Stomach (tissue), 9 donors: Measurements from ENCODE around the gene PAMR1. TPM values are rescaled to one million over a fixed set of nuclear protein-coding genes. Genes with fewer than 3 reads are reported as not detected.

ENCODE experiments used
- DNase-seq, 2 donors: peaks; one replicate each; pipeline versions ENCODE4 v3.0.0 to v3.0.0-alpha.2; 2013 to 2019
- H3K27ac ChIP-seq, 5 donors: fragments of 200-600 bp in 4 of 5; sonication (generic) in 4 of 5; one replicate each; pipeline ENCODE4 v1.5.1; 2013 to 2019; ENCODE audit warnings: mild to moderate bottlenecking in 1 of 5, moderate library complexity in 1 of 5
- H3K27me3 ChIP-seq, 3 donors: fragments of 200-600 bp; sonication (generic); one replicate each; pipeline ENCODE4 v1.5.1; 2017 to 2019; ENCODE audit warnings: mixed run types in 1 of 3
- H3K36me3 ChIP-seq, 4 donors: fragments of 200-600 bp; sonication (generic); 1 replicate in 3 of 4; 2 replicates in 1 of 4; pipeline ENCODE4 v1.5.1; 2016 to 2019
- H3K4me1 ChIP-seq, 4 donors: fragments of 200-600 bp; sonication (generic); one replicate each; pipeline ENCODE4 v1.5.1; 2016 to 2019
- H3K4me3 ChIP-seq, 4 donors: fragments of 200-600 bp; sonication (generic) in 3 of 4; one replicate each; pipeline ENCODE4 v1.5.1; 2016 to 2019; ENCODE audit warnings: mild to moderate bottlenecking in 1 of 4
- H3K9me3 ChIP-seq, 4 donors: fragments of 200-600 bp; sonication (generic); one replicate each; pipeline ENCODE4 v1.5.1; 2016 to 2019
- EP300 ChIP-seq: sonication (generic); formaldehyde crosslinking; IDR thresholded peaks from one replicate; pipeline ENCODE4 v1.6.1; 2017; ENCODE audit warnings: antibody characterized with exemption
- POLR2A ChIP-seq, 4 donors: fragments of 450-650 bp; IDR thresholded peaks; one replicate each; pipeline ENCODE4 v1.6.1; 2016; ENCODE audit warnings: antibody characterized with exemption in 4 of 4, control low read depth in 2 of 4, mild to moderate bottlenecking in 1 of 4, moderate library complexity in 1 of 4
- POLR2AphosphoS5 ChIP-seq, 3 donors: sonication (generic); formaldehyde crosslinking; IDR thresholded peaks; one replicate each; pipeline ENCODE4 v1.6.1; 2016; ENCODE audit warnings: antibody characterized with exemption in 3 of 3
- WGBS, 5 donors: extraction: QIAGEN DNeasy Blood & Tissue Kit in 3 of 5; methylation state at CpG; one replicate each; pipeline versions ENCODE4 v1.1.5 to v1.1.7; 2013 to 2018; 5-methylcytosine and 5-hydroxymethylcytosine counted together
- intact Hi-C: fragments of 100-400 bp; cut with DNase I; formaldehyde crosslinking; loops from one replicate; pipeline ENCODE4 v1.15.1; 2023; ENCODE audit warnings: low total_unique reads
- polyA plus RNA-seq, 3 donors: library from polyadenylated mRNA; stranded (reverse); fragments of 200-250 nt; gene quantifications; one replicate each; pipeline ENCODE4 v1.2.3, GENCODE V29; 2013
- total RNA-seq, 5 donors: library from RNA; depleted of rRNA; stranded (reverse); fragments of >200 nt; gene quantifications; one replicate each; pipeline versions ENCODE4 v1.1.0 to v1.2.3, GENCODE V29; 2014 to 2016
- TF ChIP-seq, protein P1 (sequence below), 7 experiments: fragments of 450-650 bp in 4 of 7; fragments of 200-600 bp in 3 of 7; sonication (generic) in 3 of 7; IDR thresholded peaks; one replicate each; pipeline ENCODE4 v1.5.1; 2016 to 2019; ENCODE audit warnings: antibody characterized with exemption in 7 of 7, control low read depth in 2 of 7, mild to moderate bottlenecking in 1 of 7
- donor health status: healthy with polysubstance abuse.
- donor health status: Bipolar disorder and iron deficiency.
- donor health status: healthy.

PAMR1 gene
- total and polyA plus RNA-seq, 8 donors, result under 0.01 to 26.8 (median 0.58) TPM; not detected in 1

DNA sequence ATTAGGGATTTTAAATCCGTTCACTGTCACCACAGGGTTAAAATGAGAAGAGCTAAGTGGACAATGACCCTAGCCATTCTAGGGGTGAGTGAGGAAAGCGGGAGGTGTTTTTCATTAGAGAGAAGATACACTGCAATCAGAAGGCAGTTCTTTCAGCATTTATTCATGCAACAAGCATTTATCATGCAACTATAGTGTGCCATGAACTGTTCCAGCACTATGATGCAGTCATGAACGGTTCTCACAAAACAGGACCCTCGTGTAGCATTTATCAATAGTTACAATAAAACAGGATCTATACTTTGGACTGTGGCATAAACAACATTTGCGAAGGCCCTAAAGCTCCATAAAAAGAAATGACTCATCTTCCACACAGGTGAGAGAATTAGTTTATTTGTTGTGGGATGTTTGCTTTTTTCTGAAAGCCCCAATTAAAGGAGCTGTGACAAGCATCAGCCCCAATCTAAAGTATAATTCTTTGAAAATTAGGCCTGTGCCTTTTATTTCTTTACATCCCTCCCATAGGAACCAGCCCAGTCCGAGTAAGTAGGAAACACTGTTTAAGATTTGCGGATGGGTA lies 51.5 kb downstream of the PAMR1 start:
- WGBS, 5 donors, result 79 to 87% (median 84%) methylated on average over 7 of the region's 7 CpGs
- DNase-seq, result no peak
- intact Hi-C loops, result no loop called here
- Histone ChIP-seq H3K27ac (no peak overlapping the region), H3K4me3 (no peak overlapping the region), H3K9me3 (no peaks in the 10 kb centered on the region), H3K27me3 (peaks cover 0 to 17% (median 0%) of the 10 kb centered on the region in 3 donors), H3K4me1 (peaks cover 0 to 6% (median 2%) of the 10 kb centered on the region in 4 donors), H3K36me3 (no peaks in the 10 kb centered on the region)
- TF ChIP-seq EP300 (no peak), POLR2AphosphoS5 (IDR thresholded peaks at IDR 0.05) (no peak), POLR2A (IDR thresholded peaks at IDR 0.05) (no peak)
- TF ChIP-seq, protein P1, sequence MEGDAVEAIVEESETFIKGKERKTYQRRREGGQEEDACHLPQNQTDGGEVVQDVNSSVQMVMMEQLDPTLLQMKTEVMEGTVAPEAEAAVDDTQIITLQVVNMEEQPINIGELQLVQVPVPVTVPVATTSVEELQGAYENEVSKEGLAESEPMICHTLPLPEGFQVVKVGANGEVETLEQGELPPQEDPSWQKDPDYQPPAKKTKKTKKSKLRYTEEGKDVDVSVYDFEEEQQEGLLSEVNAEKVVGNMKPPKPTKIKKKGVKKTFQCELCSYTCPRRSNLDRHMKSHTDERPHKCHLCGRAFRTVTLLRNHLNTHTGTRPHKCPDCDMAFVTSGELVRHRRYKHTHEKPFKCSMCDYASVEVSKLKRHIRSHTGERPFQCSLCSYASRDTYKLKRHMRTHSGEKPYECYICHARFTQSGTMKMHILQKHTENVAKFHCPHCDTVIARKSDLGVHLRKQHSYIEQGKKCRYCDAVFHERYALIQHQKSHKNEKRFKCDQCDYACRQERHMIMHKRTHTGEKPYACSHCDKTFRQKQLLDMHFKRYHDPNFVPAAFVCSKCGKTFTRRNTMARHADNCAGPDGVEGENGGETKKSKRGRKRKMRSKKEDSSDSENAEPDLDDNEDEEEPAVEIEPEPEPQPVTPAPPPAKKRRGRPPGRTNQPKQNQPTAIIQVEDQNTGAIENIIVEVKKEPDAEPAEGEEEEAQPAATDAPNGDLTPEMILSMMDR (IDR thresholded peaks at IDR 0.05), result no peak

DNA sequence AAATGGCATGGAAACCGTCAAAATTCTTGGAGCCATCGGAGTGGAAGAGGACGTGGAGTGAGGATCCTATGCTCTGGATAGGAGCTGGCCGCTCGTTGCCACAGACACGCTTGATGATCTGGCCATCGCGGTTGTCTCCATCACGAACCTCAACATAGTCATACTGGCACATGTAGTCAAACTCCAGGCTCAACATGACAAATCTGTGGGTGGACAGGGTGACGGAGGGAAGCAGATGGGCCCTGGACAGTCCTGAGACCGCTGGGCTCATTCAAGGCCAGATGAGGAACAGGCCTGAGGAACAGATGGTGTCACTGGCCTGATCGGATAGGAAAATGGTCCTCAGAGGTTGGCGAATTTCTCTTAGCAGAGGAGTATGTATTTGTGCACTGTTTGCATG lies 54.8 kb downstream of the PAMR1 start:
- no peak for DNase-seq
- Histone ChIP-seq H3K9me3 (no peaks in the 10 kb centered on the region), H3K4me3 (no peak overlapping the region), H3K27me3 (peaks cover 0 to 6% (median 0%) of the 10 kb centered on the region in 3 donors), H3K4me1 (no peaks in the 10 kb centered on the region), H3K36me3 (no peaks in the 10 kb centered on the region), H3K27ac (no peak overlapping the region)
- intact Hi-C loops, result no loop called here
- WGBS, 5 donors, result 92 to 95% (median 93%) methylated on average over 13 of the region's 13 CpGs
- TF ChIP-seq POLR2A (IDR thresholded peaks at IDR 0.05) (no peak), POLR2AphosphoS5 (IDR thresholded peaks at IDR 0.05) (no peak), EP300 (no peak)
- TF ChIP-seq, protein P1 (IDR thresholded peaks at IDR 0.05), result no peak

DNA sequence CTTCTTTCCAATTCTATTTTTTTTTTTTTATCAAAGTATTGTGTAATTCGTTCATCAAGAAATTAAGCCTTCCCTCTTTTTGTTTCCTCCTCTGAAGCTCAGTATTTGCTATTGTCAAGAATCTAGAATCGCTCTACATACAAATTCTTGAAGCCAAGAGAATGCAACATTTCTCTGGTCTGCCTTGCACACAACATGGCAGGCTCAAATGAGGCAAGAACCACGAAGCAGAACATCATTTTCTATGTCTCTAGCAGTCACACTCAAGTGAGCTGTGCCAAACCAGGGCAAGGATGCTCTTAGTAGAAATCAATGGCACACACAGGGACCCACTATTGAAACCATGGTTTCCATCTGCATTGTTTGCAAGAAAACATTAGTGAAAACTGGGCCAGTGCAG lies 59.4 kb downstream of the PAMR1 start:
- DNase-seq, result no peak
- intact Hi-C loops, result no loop called here
- WGBS, 5 donors, result 78 to 83% (median 81%) methylated on average over 3 of the region's 3 CpGs
- H3K4me1 ChIP-seq, result no peaks in the 10 kb centered on the region
- H3K36me3 ChIP-seq, result no peaks in the 10 kb centered on the region
- no peak overlapping the region for H3K4me3 ChIP-seq
- no peak for TF ChIP-seq POLR2A (IDR thresholded peaks at IDR 0.05)
- TF ChIP-seq, protein P1 (IDR thresholded peaks at IDR 0.05), result no peak
- no peak for TF ChIP-seq EP300
- no peak for TF ChIP-seq POLR2AphosphoS5 (IDR thresholded peaks at IDR 0.05)
- H3K9me3 ChIP-seq, result no peaks in the 10 kb centered on the region
- peaks cover 0 to 6% (median 0%) of the 10 kb centered on the region in 3 donors for H3K27me3 ChIP-seq
- H3K27ac ChIP-seq, result no peak overlapping the region

DNA sequence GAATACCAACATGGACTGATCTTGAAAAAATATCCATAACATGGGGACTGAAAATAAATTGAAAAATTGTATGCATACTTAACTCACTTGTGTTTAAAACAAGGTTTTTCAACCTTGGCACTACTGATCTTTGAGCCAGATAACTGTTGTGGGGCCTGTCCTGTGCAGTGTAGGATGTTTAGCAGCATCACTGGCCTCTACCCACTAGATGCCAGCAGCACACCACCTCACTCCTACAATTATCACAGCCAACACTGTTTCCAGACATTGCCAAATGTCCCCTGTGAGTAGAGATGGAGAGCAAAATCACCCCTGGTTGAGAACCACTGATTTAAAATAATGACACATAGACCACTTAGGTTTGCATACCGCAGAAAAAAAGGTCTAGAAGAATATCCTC lies 61.1 kb downstream of the PAMR1 start:
- intact Hi-C loops, result no loop called here
- Histone ChIP-seq H3K27me3 (no peaks in the 10 kb centered on the region), H3K36me3 (no peaks in the 10 kb centered on the region), H3K4me1 (no peaks in the 10 kb centered on the region), H3K27ac (no peak overlapping the region), H3K4me3 (no peak overlapping the region), H3K9me3 (no peaks in the 10 kb centered on the region)
- DNase-seq, result peak in 1 of 2 donors; percentile 28
- WGBS, 5 donors, result 90 to 95% (median 92%) methylated on average over 1 of the region's 1 CpG
- TF ChIP-seq EP300, result no peak
- TF ChIP-seq POLR2A (IDR thresholded peaks at IDR 0.05), result no peak
- TF ChIP-seq, protein P1 (IDR thresholded peaks at IDR 0.05), result no peak
- TF ChIP-seq POLR2AphosphoS5 (IDR thresholded peaks at IDR 0.05), result no peak
